HG03520 (cell line): ENCODE results near the gene PRDM7.
"Not testable (repeated sequence)": the region's sequence is repeated elsewhere in the genome, so short reads cannot be mapped to it uniquely, and the experiment has no call there.

Source experiments
- ATAC-seq: cut with Tn5 transposase; IDR thresholded peaks from one replicate; pipeline ENCODE4 v1.9.1; 2021; ENCODE audit warnings: mild to moderate bottlenecking, moderate library complexity; ENCODE audit not compliant: unreplicated experiment

PRDM7 gene

DNA sequence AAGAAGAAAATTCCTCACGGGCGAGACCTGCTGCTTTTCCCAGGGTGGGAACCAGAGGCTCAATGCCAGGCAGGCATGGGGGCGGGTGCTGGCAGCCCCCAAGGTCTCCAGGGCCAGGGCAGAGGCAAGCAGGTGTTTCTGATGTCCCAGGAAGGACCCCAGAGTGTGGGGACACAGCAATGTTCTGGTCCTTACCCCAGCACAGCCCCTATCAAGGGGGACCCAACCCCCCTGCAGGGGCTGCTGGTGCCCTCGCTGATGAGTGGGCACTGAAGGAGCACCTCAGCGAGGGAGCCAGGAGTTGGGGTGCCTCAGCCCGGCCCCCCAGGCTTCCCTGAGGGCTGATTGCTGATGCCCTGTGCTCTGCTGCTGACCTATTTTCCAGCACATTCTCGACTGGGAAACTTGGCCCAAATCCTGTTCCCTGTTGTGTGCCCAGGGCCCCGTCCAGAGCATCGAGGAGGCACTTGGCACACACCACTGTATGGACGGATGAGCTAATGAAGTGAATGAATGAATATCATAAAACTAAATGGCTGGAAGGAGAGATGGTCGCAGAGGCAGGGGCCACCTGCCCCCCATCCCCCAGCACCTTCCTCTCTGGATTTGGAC, 60.7 kb downstream of the PRDM7 start:
- ATAC-seq = no peak

DNA sequence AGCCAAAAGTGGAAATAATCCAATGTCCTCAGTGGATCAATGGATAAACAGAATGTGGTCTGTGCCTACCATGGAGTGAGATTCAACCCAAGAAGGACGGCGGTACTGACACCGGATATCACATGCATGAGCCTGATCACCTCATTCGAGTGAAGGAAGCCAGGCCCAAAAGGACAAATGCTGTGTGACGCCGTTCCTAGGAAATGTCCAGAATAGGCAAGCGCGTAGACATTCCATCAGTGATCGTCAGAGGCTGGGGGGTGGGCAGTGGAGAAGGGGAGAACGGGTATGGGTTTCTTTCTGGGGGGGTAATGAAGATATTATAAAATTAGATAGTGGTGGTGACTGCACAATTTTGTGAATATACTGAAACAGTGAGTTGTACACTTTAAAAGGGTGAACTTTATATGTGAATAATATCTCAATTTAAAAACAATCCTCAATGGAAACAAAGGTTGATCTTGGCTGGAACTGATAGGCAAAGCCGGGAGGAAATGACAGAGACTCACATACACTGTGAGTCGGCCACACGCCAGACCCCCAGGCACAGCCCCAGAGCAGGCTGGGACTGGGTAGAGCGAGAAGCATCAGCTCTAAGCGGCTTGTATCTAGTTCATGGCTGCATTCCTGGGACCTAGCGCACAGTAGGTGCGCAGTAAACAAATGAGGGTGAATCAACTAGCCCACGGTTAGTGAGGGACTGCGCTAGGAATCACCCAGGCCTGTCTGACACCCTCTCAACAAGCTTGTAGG, 61.4 kb downstream of the PRDM7 start:
- no peak for ATAC-seq

DNA sequence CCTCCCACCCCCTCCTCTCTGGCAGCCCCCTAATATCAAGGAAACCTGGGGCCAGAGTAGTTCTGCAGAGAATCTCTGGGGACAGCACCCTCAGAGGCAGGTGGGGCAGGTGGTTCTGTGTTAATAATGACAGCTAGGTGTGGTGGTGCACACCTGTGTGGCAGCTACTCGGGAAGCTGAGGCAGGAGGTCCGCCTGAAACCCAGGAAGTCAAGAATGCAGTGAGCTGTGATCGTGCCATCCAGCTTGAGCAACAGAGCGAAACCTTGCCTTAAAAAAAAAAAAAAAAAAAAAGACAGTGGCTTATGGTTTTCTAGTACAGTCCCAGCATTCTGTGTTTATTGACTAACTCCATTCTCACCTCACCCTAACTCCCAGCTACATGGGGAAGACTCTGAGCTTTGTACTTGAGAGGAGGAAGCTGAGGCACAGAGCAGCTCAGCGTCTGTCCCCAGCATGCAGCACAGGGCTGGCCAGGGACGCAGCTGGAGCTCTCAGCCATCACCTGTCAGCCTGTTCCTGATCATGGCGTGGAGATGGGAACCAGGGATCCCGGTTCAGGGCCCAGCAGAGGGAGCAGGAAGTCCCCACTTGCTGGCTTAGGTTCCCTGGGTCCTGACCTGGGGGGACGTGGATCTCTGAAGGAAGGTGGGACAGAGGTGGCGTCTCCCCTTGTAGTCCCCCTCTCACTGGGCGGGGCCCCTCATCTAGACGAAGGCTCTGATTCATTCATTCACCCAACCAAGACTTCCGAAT, 64.0 kb downstream of the PRDM7 start:
- no peak for ATAC-seq

DNA sequence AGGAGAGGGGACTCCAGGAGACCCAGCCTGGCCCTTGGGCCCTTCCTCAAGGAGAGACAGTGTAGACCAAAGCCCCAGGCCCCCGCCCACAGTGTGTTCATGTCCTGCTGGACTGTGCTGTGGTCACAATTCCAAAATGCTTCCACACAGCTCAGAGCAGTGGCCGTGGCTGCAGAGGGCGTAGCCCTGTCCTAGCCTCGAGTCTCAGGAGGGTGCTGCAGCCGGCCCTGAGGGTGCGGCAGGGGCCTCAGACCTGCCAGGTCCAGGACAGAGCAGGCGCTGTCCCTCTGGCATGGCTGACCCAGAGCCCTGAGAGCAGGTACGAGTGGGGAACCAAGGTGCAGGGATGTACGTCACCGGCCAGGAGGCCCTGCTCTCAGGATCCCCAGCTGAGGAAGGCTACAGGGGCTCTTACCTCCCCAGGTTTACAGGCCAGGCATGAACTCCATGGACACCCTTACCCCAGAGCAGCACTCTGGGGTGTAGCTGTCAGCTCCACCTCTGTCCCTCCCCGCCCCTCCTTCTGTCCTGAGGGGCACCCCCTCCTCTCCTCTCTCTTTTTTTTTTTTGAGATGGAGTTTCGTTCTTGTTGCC, 65.1 kb downstream of the PRDM7 start:
- ATAC-seq = no peak

DNA sequence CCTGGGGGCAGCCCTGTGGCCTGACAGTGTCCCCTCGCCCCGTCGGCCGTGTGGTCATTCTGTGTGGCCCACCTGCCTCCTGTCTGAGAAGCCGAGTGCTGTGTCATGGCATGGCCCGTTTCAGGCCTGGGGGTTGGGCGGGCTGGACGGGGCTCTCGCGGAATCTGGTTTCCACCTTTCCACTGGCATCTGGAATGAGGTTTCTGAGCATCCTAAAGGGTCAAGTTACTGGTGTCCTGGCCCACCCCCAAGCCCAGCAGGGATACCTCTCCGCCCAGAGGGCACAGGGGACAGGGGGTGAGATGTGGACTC, 65.7 kb downstream of the PRDM7 start:
- no peak for ATAC-seq

DNA sequence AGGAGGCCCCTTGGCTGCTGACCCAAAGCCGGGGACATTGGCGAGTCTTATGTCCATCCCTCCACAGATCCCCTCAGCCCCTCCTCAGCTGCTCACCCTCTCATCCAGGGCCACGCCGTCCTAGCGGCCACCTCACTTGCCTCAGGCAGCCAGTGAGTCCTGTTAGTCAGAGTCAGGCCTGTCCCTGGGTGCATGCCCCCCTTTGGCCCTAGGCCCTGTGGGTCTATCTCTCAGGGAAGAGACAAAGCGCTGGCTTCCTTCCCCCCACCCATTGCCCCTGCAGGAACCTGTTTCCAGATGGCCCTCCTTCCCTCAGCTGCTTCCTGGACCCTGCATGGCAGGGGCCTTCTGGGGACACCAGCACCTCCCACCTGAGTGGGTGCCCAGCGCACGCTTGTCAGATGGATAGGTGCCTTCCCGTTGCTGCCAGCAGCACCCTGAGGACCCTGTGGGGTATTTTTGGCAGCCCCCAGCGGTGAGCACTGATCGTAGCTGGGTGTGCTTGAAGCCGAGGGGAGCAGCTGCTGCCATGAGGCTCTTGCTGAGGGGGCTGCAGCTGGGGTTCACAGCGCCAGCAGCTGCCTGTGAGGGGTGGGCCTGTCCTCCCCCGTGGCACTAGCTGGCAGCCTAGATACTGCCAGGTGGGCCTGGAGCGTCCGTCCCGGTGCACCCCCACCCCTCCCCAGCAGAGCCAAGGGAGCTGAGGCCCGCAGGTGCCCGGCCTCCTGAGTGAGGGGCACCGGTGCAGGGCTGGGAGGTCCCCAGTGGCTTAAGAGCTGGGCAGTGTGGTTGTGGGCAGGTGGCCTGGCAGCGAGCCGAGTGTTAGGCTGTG, 66.2 kb downstream of the PRDM7 start:
- no peak for ATAC-seq

DNA sequence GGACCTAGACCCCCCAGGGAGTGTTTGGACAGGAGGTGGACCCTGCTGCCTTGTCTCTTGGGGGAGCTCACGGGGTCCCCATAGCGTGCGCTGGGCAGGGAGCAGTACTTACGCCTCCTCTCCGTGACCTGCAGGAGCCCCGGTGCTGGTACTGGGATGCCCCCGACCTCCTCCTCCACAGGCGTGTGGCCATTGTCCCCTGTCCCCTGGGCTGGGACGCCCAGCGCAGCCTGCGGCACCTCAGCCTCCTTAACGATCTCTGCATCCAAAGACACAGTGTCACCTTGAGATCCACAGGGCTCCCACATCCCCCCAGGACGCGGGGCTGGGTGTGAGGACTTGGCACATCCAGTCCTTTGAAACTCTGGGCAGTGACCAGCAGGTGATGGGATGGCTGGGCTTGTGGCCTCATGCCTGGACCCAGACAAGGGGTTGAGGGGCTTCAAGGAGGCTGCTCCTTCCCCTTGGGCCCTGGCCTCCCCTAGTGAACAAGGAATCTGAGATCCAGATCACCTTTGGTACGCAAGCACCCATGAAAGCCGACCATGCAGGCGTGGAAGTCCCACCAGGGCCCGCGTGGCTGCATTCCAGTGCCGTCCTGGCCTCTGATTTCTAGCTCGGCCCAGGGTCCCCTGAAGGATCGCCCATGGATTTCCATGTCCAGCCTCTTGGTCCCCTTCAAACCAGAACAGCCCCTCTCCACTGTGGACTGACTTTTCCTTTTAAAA, 67.8 kb downstream of the PRDM7 start:
- no peak for ATAC-seq

DNA sequence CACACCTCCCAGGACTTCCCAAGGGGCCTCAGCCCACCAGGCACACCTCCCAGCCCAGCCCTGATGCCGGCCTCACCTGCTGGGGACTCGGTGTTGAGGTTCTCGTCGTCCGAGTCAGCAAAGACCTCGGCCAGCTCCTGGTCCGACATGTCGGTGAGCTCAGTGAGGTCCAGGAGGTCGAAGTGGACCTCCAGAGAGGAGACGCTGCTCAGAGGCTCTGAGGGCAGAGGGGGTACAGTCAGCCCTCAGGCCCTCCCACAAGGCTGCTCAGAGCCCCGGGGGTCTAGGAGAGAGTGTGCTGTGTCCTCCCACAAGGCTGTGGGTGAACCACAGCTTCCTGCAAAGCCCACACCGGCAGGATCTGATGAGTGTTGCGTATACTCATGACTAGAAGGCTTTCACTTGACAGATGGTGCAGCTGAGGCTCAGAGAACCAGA, 68.4 kb downstream of the PRDM7 start:
- no peak for ATAC-seq

DNA sequence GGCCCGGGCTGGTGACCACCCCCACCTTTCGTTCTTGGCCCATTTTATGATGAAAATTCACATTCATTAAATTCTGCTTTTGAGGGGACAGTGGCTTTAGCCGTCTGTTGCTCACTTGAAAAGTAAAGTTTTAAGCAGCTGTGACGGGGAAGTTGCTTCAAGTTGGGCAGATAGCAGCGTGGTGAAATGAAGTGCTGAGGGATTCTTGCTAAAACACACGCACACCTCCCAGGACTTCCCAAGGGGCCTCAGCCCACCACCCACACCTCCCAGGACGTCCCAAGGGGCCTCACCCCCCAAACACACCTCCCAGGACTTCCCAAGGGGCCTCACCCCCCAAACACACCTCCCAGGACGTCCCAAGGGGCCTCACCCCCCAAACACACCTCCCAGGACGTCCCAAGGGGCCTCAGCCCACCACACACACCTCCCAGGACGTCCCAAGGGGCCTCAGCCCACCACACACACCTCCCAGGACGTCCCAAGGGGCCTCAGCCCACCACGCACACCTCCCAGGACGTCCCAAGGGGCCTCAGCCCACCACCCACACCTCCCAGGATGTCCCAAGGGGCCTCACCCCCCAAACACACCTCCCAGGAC, 69.4 kb downstream of the PRDM7 start:
- ATAC-seq = not testable (repeated sequence)

DNA sequence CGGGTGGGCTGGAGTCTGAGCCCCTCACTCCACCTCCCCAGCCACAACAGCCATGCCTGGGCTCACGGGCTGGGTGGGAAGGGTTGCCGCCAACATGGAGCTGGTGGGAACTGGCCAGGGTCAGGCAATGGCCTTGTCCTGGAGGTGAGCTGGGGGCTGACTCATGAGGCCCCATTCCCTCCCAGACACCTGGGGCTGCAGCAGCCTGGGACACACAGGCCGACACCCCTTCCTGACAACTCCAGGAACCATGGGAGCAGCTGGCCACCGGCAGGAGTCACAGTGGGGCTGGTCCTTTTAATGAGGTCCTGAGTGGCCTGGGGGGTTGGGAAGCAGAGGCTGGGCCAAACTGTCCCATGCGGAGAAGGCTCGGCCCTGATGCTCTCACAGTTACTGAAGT, 70.1 kb downstream of the PRDM7 start:
- no peak for ATAC-seq
